ENCODE results near the gene OXGR1. TPM values are rescaled to one million over a fixed set of nuclear protein-coding genes. Genes with fewer than 3 reads are reported as not detected.

Gene OXGR1
- polyA plus RNA-seq, 1 donor (not counting 4 experiments of a cell fraction or from before 2014, with no cell fraction given): not detected

GRCh38 chr13:96991072-96991471 is 3.2 kb downstream of the OXGR1 start:
- DNase-seq (ENCODE audit: low read depth, low spot score) (no peak), FAIRE-seq (no peak)
- H3K4me2 ChIP-seq (ENCODE audit: control insufficient read depth, extremely low read depth, insufficient read depth, low read depth, low read length): no peak overlapping the region
- TF ChIP-seq EZH2 (IDR thresholded peaks at IDR 0.05; ENCODE audit: low read length): no peak
- no peak for TF ChIP-seq CTCF (optimal IDR thresholded peaks at IDR 0.05 in 1 of 3, IDR thresholded peaks at IDR 0.05 in 1 of 3, conservative IDR thresholded peaks at IDR 0.05 in 1 of 3; ENCODE audit: extremely low read depth in 1 of 3, insufficient read depth in 2 of 3, low read length in 3 of 3)
- no peak overlapping the region for H2AFZ ChIP-seq (ENCODE audit: control insufficient read depth, low read length)
- H3K27ac ChIP-seq (ENCODE audit: control insufficient read depth, insufficient read depth, low read length): no peak overlapping the region
- H3K4me3 ChIP-seq (ENCODE audit: control insufficient read depth in 2 of 3, extremely low read depth in 1 of 3, insufficient read depth in 2 of 3, low read depth in 1 of 3, low read length in 3 of 3): no peak overlapping the region
- peaks cover 28% of the 10 kb centered on the region for H3K27me3 ChIP-seq (ENCODE audit: control insufficient read depth, extremely low read depth, insufficient read depth, low read length)
- no peaks in the 10 kb centered on the region for H3K9me3 ChIP-seq (ENCODE audit: control insufficient read depth, low read depth, low read length)
- H3K79me2 ChIP-seq (ENCODE audit: control insufficient read depth, insufficient read depth, low read length): no peaks in the 10 kb centered on the region
- no peak overlapping the region for H3K9ac ChIP-seq (ENCODE audit: control insufficient read depth, extremely low read depth, insufficient read depth, low read length)
- no peaks in the 10 kb centered on the region for H3K36me3 ChIP-seq (ENCODE audit: control insufficient read depth in 2 of 2, extremely low read depth in 1 of 2, insufficient read depth in 2 of 2, low read length in 2 of 2)
- no peaks in the 10 kb centered on the region for H4K20me1 ChIP-seq (ENCODE audit: control insufficient read depth, extremely low read depth, insufficient read depth, low read length)
- peaks cover 3% of the 10 kb centered on the region for H3K4me1 ChIP-seq (ENCODE audit: control insufficient read depth, extremely low read depth, insufficient read depth, low read length)
- H3K9me1 ChIP-seq (ENCODE audit: control insufficient read depth, extremely low read depth, insufficient read depth, low read length): no peaks in the 10 kb centered on the region
- dilution Hi-C loops (cut with MboI; ENCODE audit: extremely low pct_ligation_motif_present, low sequenced_read_pairs): no loop called here

- Histone ChIP-seq H3K9me1 (ENCODE audit: control insufficient read depth, extremely low read depth, insufficient read depth, low read length) (no peaks in the 10 kb centered on the region), H3K9me3 (ENCODE audit: control insufficient read depth, low read depth, low read length) (no peaks in the 10 kb centered on the region), H2AFZ (ENCODE audit: control insufficient read depth, low read length) (no peak overlapping the region), H3K27me3 (ENCODE audit: control insufficient read depth, extremely low read depth, insufficient read depth, low read length) (peaks cover 6% of the 10 kb centered on the region), H4K20me1 (ENCODE audit: control insufficient read depth, extremely low read depth, insufficient read depth, low read length) (no peaks in the 10 kb centered on the region), H3K36me3 (ENCODE audit: control insufficient read depth in 2 of 2, extremely low read depth in 1 of 2, insufficient read depth in 2 of 2, low read length in 2 of 2) (no peaks in the 10 kb centered on the region), H3K4me2 (ENCODE audit: control insufficient read depth, extremely low read depth, insufficient read depth, low read depth, low read length) (no peak overlapping the region), H3K27ac (ENCODE audit: control insufficient read depth, insufficient read depth, low read length) (no peak overlapping the region), H3K79me2 (ENCODE audit: control insufficient read depth, insufficient read depth, low read length) (no peaks in the 10 kb centered on the region), H3K4me3 (ENCODE audit: control insufficient read depth in 2 of 3, extremely low read depth in 1 of 3, insufficient read depth in 2 of 3, low read depth in 1 of 3, low read length in 3 of 3) (no peak overlapping the region), H3K9ac (ENCODE audit: control insufficient read depth, extremely low read depth, insufficient read depth, low read length) (no peak overlapping the region), H3K4me1 (ENCODE audit: control insufficient read depth, extremely low read depth, insufficient read depth, low read length) (no peaks in the 10 kb centered on the region)
- no peak for TF ChIP-seq CTCF (optimal IDR thresholded peaks at IDR 0.05 in 1 of 3, IDR thresholded peaks at IDR 0.05 in 1 of 3, conservative IDR thresholded peaks at IDR 0.05 in 1 of 3; ENCODE audit: extremely low read depth in 1 of 3, insufficient read depth in 2 of 3, low read length in 3 of 3)
- TF ChIP-seq EZH2 (IDR thresholded peaks at IDR 0.05; ENCODE audit: low read length): no peak
- FAIRE-seq (no peak), DNase-seq (ENCODE audit: low read depth, low spot score) (no peak)
- dilution Hi-C loops (cut with MboI; ENCODE audit: extremely low pct_ligation_motif_present, low sequenced_read_pairs): no loop called here
Measured at GRCh38 chr13:96988441-96988840, 5.8 kb downstream of the OXGR1 start.

Measured in keratinocyte (primary cell).